Central memory CD8-positive, alpha-beta T cell (primary cell): ENCODE results near the gene SYPL1.

Experiments used
- ATAC-seq: fragments of 150-1000 bp; cut with Tn5 transposase; replicated peaks from 2 replicates; pipeline ENCODE4 v1.10.0; 2022; ENCODE audit warnings: mild to moderate bottlenecking, moderate FRiP score, moderate number of reproducible peaks; ENCODE audit not compliant: poor library complexity, severe bottlenecking; ENCODE audit errors: extremely low read depth
- DNase-seq, 2 donors: peaks; one replicate each; pipeline ENCODE4 v3.0.0; 2021; ENCODE audit warnings: low spot score in 2 of 2
- H3K27ac Mint-ChIP-seq: one replicate; pipeline ENCODE4 v1.8.0; 2022; ENCODE audit warnings: low read depth, mild to moderate bottlenecking, moderate library complexity, mixed read lengths
- H3K27me3 Mint-ChIP-seq: one replicate; pipeline ENCODE4 v1.8.0; 2022; ENCODE audit warnings: mixed read lengths
- H3K36me3 Mint-ChIP-seq: one replicate; pipeline ENCODE4 v1.8.0; 2022; ENCODE audit warnings: mild to moderate bottlenecking, moderate library complexity, mixed read lengths; ENCODE audit not compliant: insufficient read depth
- H3K4me1 Mint-ChIP-seq: one replicate; pipeline ENCODE4 v1.8.0; 2022; ENCODE audit warnings: mixed read lengths
- H3K4me3 Mint-ChIP-seq: one replicate; pipeline ENCODE4 v1.8.0; 2022; ENCODE audit warnings: mild to moderate bottlenecking, moderate library complexity, mixed read lengths
- H3K9me3 Mint-ChIP-seq: one replicate; pipeline ENCODE4 v1.8.0; 2022; ENCODE audit warnings: mixed read lengths

The SYPL1 gene

DNA sequence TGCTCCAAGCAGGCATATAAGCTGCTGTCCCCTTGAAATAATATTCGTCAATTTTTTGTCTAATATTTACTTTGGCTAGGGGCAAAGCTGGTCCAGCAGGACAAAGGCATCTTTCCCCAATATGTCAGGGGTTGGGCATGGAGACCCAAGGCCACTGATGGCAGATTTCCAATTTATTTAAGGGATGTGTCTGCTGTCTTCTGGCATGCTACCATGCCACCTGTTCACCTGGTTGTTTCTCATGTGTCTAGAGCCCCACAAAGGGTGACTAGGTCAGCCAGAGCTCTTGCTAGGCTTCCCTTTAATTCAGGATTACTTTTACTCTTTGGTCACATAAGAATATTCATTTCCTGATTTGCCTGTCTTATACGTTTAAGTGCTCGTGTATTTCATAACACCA is 22.1 kb upstream of the SYPL1 start:
- peaks cover 2% of the 10 kb centered on the region for H3K36me3 Mint-ChIP-seq
- no peaks in the 10 kb centered on the region for H3K9me3 Mint-ChIP-seq
- H3K4me1 Mint-ChIP-seq = no peaks in the 10 kb centered on the region
- ATAC-seq (no peak), DNase-seq (no peak)
- H3K27ac Mint-ChIP-seq = no peak overlapping the region
- H3K4me3 Mint-ChIP-seq = no peak overlapping the region
- peaks cover 26% of the 10 kb centered on the region for H3K27me3 Mint-ChIP-seq

- Mint-ChIP-seq H3K27me3 (peaks cover 26% of the 10 kb centered on the region), H3K27ac (no peak overlapping the region), H3K36me3 (peaks cover 2% of the 10 kb centered on the region), H3K9me3 (no peaks in the 10 kb centered on the region), H3K4me1 (no peaks in the 10 kb centered on the region), H3K4me3 (no peak overlapping the region)
- no peak for DNase-seq
- no peak for ATAC-seq
These were observed 17.2 kb upstream of the SYPL1 start for GRCh38 chr7:106129291-106129690.

DNA sequence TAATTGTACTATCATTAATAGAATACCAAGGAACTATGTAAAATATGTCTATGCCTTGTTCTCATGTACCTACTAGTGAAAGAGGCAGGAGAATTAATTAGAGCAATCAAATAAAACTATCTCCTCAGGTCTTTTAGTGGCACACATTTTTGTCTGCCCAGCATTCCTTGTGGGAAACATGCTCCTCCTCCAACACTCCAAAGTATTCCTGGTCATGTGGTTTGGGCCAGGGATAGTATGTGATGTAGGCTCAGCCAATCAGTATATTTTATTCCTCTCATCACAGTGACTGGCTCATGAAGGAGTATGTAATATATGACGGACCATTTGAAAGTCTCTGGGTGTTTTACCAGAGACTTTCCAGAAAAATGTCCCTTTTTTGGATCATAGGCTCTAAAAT is 16.7 kb upstream of the SYPL1 start:
- Mint-ChIP-seq H3K4me3 (no peak overlapping the region), H3K27ac (no peak overlapping the region), H3K9me3 (no peaks in the 10 kb centered on the region), H3K36me3 (peaks cover 2% of the 10 kb centered on the region), H3K4me1 (no peaks in the 10 kb centered on the region), H3K27me3 (peaks cover 26% of the 10 kb centered on the region)
- ATAC-seq (no peak), DNase-seq (no peak)

DNA sequence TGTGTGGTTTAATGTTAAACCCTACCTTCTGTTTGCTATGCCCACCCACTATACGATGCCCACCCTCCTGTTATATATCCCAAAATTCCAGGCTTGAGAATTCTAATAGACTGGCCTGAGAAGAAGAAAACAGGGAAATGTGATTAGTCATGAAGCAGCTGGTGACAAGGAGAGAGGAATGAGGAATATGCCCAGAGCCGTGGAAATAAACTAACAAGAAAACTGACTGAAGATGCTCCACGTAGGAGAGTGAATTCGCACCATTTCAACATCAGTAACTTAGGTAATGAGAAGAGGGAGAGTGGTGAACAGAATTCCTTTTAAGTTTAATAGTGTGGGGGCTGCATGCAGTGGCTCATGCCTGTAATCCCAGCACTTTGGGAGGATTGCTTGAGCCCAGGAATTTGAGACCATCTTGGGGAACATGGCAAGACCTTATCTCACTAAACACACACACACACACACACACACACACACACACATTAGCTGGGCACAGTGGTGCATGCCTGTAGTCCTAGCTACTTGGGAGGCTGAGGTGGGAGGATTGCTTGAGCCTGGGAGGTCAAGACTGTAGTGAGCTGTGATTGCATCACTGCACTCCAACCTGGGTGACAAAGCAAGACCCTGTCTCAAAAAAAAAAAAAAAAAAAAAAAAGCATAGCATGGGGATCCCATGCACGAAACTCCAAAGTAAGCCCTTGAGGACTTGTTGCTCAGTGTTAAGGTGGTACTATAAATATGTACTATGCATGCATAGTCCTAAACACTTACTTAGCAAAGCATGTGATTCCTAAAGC is 16.1 kb upstream of the SYPL1 start:
- DNase-seq (no peak), ATAC-seq (no peak)
- Mint-ChIP-seq H3K27ac (no peak overlapping the region), H3K4me1 (no peaks in the 10 kb centered on the region), H3K4me3 (no peak overlapping the region), H3K9me3 (no peaks in the 10 kb centered on the region), H3K27me3 (peaks cover 21% of the 10 kb centered on the region), H3K36me3 (peaks cover 1% of the 10 kb centered on the region)

GRCh38 chr7:106126170-106126938 is 14.2 kb upstream of the SYPL1 start:
- H3K4me1 Mint-ChIP-seq = no peaks in the 10 kb centered on the region
- ATAC-seq (no peak), DNase-seq (no peak)
- H3K36me3 Mint-ChIP-seq = no peaks in the 10 kb centered on the region
- no peak overlapping the region for H3K27ac Mint-ChIP-seq
- H3K27me3 Mint-ChIP-seq = peaks cover 14% of the 10 kb centered on the region
- H3K4me3 Mint-ChIP-seq = no peak overlapping the region
- H3K9me3 Mint-ChIP-seq = no peaks in the 10 kb centered on the region

DNA sequence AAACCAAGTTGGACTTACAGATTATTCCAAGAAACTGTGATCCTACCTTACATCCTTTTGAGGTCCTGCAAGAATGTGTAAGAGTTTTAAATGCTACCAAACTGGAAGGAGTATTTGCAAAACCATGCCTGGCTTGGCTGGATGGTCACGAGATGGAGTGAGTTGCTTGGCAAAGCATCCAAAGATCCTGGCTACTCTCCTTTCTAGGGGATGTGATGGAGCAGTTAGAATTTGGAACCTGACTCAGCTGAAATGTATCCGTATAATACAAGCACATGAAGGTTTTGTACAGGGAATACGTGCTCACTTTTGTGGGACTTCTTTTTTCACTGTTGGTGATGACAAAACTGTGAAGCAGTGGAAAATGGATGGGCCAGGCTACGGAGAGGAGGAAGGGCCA is 13.3 kb upstream of the SYPL1 start:
- DNase-seq (no peak), ATAC-seq (no peak)
- no peak overlapping the region for H3K4me3 Mint-ChIP-seq
- no peak overlapping the region for H3K27ac Mint-ChIP-seq
- H3K4me1 Mint-ChIP-seq = no peaks in the 10 kb centered on the region
- no peaks in the 10 kb centered on the region for H3K36me3 Mint-ChIP-seq
- H3K27me3 Mint-ChIP-seq = peaks cover 5% of the 10 kb centered on the region
- no peaks in the 10 kb centered on the region for H3K9me3 Mint-ChIP-seq

DNA sequence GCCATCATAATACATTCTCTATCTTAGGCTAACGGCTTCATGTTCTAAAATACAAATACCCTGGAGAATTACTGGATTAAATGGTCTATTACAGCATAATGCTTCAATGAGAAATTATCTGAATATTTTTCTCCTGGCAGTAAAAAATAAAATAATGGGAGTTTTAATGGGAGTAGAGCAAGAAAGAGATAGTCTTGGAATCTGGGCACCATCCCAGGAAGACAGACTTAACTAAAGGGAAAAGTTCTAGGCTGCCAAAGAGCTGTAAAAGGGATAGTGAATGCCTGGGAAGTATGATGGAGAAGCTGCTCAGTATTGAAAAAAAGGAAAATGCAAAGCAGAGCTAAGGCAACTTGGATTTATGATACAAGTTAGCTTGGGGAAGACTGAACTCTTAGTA is 12.1 kb upstream of the SYPL1 start:
- no peak overlapping the region for H3K27ac Mint-ChIP-seq
- no peaks in the 10 kb centered on the region for H3K9me3 Mint-ChIP-seq
- ATAC-seq = no peak
- H3K36me3 Mint-ChIP-seq = no peaks in the 10 kb centered on the region
- no peak overlapping the region for H3K4me3 Mint-ChIP-seq
- no peaks in the 10 kb centered on the region for H3K27me3 Mint-ChIP-seq
- DNase-seq = no peak
- no peaks in the 10 kb centered on the region for H3K4me1 Mint-ChIP-seq

DNA sequence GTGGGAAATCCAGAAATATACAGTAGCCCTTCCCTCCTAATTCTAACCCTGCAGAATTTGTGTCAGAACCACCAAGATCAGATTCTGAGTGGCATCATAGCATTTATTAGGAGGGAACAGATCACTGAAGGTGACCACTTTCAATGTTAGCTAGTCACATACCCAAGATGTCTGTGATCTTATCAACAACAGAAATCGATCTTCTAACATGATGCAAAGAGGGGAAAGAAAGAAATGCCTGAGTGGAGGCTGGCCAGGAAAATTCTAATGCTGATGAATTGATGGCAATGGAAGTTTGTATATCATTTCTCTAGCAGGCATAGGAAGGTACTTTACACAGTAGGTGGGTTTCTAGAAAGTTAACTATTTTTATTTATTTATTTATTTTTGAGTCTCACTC is 10.6 kb upstream of the SYPL1 start:
- no peaks in the 10 kb centered on the region for H3K9me3 Mint-ChIP-seq
- no peaks in the 10 kb centered on the region for H3K36me3 Mint-ChIP-seq
- no peak overlapping the region for H3K4me3 Mint-ChIP-seq
- DNase-seq = no peak
- ATAC-seq = no peak
- no peaks in the 10 kb centered on the region for H3K27me3 Mint-ChIP-seq
- no peaks in the 10 kb centered on the region for H3K4me1 Mint-ChIP-seq
- no peak overlapping the region for H3K27ac Mint-ChIP-seq

DNA sequence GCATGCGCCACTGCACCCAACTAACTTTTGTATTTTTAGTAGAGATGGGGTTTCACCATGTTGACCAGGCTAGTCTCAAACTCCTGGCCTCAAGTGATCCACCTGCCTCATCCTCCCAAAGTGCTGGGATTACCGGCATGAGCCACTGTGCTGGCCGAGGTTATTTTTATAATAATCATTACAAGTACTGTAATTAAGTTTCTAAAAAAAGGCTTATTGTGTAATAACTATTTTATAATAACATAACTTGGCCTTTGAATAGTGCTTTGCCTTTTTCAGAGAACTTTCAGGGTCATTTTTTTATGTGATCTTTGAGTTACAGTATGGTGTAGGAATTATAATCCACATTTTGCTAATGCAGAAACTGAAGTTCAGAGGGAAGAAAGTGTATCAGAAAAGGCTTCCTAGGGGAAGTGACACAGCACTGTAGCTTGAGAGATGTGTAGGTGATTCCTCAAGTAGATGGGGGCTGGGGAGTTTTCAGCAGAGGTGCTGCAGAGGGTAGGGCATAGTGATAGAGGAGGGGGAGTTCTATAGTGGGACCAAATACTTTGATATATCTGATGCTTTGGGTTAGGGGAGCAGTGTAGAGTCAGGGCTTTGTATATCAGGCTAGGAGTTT is 9.2 kb upstream of the SYPL1 start:
- Mint-ChIP-seq H3K27ac (no peak overlapping the region), H3K36me3 (no peaks in the 10 kb centered on the region), H3K27me3 (no peaks in the 10 kb centered on the region), H3K4me1 (no peaks in the 10 kb centered on the region), H3K9me3 (no peaks in the 10 kb centered on the region), H3K4me3 (no peak overlapping the region)
- DNase-seq = no peak
- no peak for ATAC-seq

DNA sequence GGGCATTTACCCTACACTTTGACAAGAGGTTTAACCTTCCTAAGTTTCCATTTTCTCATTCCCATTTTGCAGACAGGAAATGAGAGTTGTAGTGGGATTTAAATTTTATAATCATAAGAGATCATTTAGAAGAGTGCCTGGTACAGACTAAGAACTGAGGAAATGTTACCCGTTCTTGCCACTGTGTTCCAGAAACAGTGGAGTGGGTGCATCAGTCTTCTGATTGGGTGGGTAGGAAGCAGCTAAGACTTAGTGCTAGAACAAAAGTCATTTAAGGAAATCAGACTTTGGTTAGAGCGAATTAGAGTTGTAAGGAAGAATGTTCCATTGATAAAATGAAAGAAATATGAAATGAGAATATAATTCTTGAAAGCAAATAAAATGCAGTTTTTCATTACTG is 8.4 kb upstream of the SYPL1 start:
- Mint-ChIP-seq H3K27me3 (no peaks in the 10 kb centered on the region), H3K4me3 (no peak overlapping the region), H3K4me1 (no peaks in the 10 kb centered on the region), H3K27ac (no peak overlapping the region), H3K9me3 (no peaks in the 10 kb centered on the region), H3K36me3 (no peaks in the 10 kb centered on the region)
- no peak for ATAC-seq
- DNase-seq = no peak

DNA sequence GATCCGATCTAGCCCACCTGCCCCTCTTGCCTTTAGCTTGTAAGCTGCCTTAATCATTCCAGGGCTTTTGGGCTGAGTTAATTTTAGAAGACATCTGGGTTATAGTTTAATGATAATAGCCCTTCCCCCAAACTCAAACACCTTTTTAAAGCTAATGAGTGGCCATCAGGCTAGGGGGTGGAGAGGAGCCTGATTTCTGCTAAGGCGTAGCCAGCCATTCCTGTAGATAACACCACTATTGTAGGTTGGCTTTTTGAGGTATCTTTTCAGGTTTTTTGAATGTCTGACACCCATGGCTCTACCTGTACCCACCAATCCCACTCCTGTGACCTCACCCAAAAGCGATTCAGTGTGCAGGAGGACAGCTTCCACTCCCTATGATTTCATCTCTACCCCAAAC is 7.6 kb upstream of the SYPL1 start:
- no peaks in the 10 kb centered on the region for H3K9me3 Mint-ChIP-seq
- H3K4me1 Mint-ChIP-seq = no peaks in the 10 kb centered on the region
- DNase-seq = no peak
- no peak overlapping the region for H3K27ac Mint-ChIP-seq
- no peaks in the 10 kb centered on the region for H3K36me3 Mint-ChIP-seq
- H3K4me3 Mint-ChIP-seq = no peak overlapping the region
- no peak for ATAC-seq
- H3K27me3 Mint-ChIP-seq = no peaks in the 10 kb centered on the region

- Mint-ChIP-seq H3K36me3 (peaks cover 3% of the 10 kb centered on the region), H3K9me3 (no peaks in the 10 kb centered on the region), H3K4me1 (no peaks in the 10 kb centered on the region), H3K27ac (no peak overlapping the region), H3K27me3 (no peaks in the 10 kb centered on the region), H3K4me3 (no peak overlapping the region)
- no peak for DNase-seq
- ATAC-seq = no peak
These were observed 5.9 kb upstream of the SYPL1 start for GRCh38 chr7:106117786-106118544.
